HCT116 (cell line): ENCODE results near the gene TNFAIP2. TPM values are rescaled to one million over a fixed set of nuclear protein-coding genes. Genes with fewer than 3 reads are reported as not detected.

ENCODE experiments used
- ATAC-seq: fragments of 200-7000 bp; cut with Tn5 transposase; 2 replicates; pipeline ENCODE4 v1.9.1; 2020; ENCODE audit warnings: mild to moderate bottlenecking, moderate library complexity
- BruUV-seq: library from RNA; stranded (reverse); fragments of 400-500 nt; replicated peaks from 2 replicates; lab custom pipeline; 2021; lab: Mats Ljungman, UMichigan
- CTCF ChIA-PET: fragments of 300-600 bp; sonication (Branson Sonifier 250); formaldehyde crosslinking; loops from one replicate; lab custom pipeline; 2021; ENCODE audit warnings: antibody characterized with exemption; lab: Charles Lee
- POLR2A ChIA-PET: fragments of 300-600, 350-600 bp; sonication (Branson Sonifier 250); formaldehyde crosslinking; loops from one replicate; lab custom pipeline; 2021; ENCODE audit warnings: antibody characterized with exemption; lab: Charles Lee
- RAD21 ChIA-PET, 2 experiments: fragments of 300-600 bp; sonication (Branson Sonifier 250); formaldehyde crosslinking; loops; one replicate each; lab custom pipeline; 2023; ENCODE audit warnings: low total read pairs in 2 of 2; ENCODE audit not compliant: uncharacterized antibody in 2 of 2, unreplicated experiment in 2 of 2, low non-redundant PET in 1 of 2; lab: Charles Lee
- DNase-seq: peaks from one replicate; pipeline ENCODE4 v3.0.0-alpha.2; 2010; ENCODE audit warnings: low read depth, low spot score
- H2AFZ ChIP-seq: fragments of 200-600 bp; shearing (Covaris generic), sonication (generic); 2 replicates; pipeline ENCODE4 v1.6.1; 2017; ENCODE audit warnings: low read depth, mixed run types, mixed read lengths, antibody characterized with exemption, low read length; ENCODE audit not compliant: poor library complexity, severe bottlenecking
- H3K27ac ChIP-seq: 2 replicates; pipeline ENCODE4 v1.5.1; 2012; ENCODE audit warnings: low read depth, low read length
- H3K27me3 ChIP-seq: fragments of 200-600 bp; sonication (generic); 2 replicates; pipeline ENCODE4 v1.6.1; 2016; ENCODE audit warnings: mixed run types, low read length, mixed read lengths; ENCODE audit not compliant: insufficient read depth
- H3K36me3 ChIP-seq, 2 experiments: fragments of 200-500 bp in 1 of 2; fragments of 200-600 bp in 1 of 2; sonication (Bioruptor generic) in 1 of 2; sonication (generic) in 1 of 2; 2 replicates each; pipeline versions ENCODE4 v1.5.1 to v1.6.1; 2014 to 2016; ENCODE audit warnings: low read length in 2 of 2, inconsistent platforms in 1 of 2, mixed read lengths in 1 of 2, mixed run types in 1 of 2; ENCODE audit not compliant: insufficient read depth in 2 of 2, control insufficient read depth in 1 of 2
- H3K4me1 ChIP-seq, 2 experiments: fragments of 200-600 bp in 1 of 2; sonication (generic) in 1 of 2; 2 replicates each; pipeline versions ENCODE4 v1.5.1 to v1.6.1; 2012 to 2017; ENCODE audit warnings: low read length in 2 of 2, inconsistent platforms in 1 of 2, mild to moderate bottlenecking in 1 of 2, mixed read lengths in 1 of 2, mixed run types in 1 of 2, moderate library complexity in 1 of 2; ENCODE audit not compliant: insufficient read depth in 2 of 2, control insufficient read depth in 1 of 2
- H3K4me2 ChIP-seq: fragments of 200-600 bp; sonication (generic); 2 replicates; pipeline ENCODE4 v1.6.1; 2017; ENCODE audit warnings: mixed run types, low read length, mixed read lengths
- H3K4me3 ChIP-seq, 2 experiments: fragments of 200-600 bp in 1 of 2; sonication (generic) in 1 of 2; replicated peaks in 1 of 2; 2 replicates each; pipeline ENCODE4 v1.5.1; 2011 to 2016; ENCODE audit warnings: low read length in 2 of 2, control low read depth in 1 of 2, low read depth in 1 of 2, mild to moderate bottlenecking in 1 of 2, mixed read lengths in 1 of 2, mixed run types in 1 of 2
- H3K79me2 ChIP-seq: fragments of 200-600 bp; sonication (generic); 2 replicates; pipeline ENCODE4 v1.6.1; 2017; ENCODE audit warnings: mild to moderate bottlenecking, mixed run types, low read length, moderate library complexity, mixed read lengths; ENCODE audit not compliant: insufficient read depth
- H3K9ac ChIP-seq: fragments of 200-600 bp; sonication (generic); 2 replicates; pipeline ENCODE4 v1.6.1; 2016; ENCODE audit warnings: low read length, mixed read lengths
- H3K9me2 ChIP-seq: fragments of 200-600 bp; sonication (generic), shearing (Covaris generic); 2 replicates; pipeline ENCODE4 v1.6.1; 2017; ENCODE audit warnings: mixed run types, mild to moderate bottlenecking, moderate library complexity; ENCODE audit not compliant: insufficient read depth
- H3K9me3 ChIP-seq, 2 experiments: fragments of 200-500 bp in 1 of 2; fragments of 200-600 bp in 1 of 2; sonication (Bioruptor generic) in 1 of 2; sonication (generic) in 1 of 2; 2 replicates each; pipeline ENCODE4 v1.6.1; 2014 to 2017; ENCODE audit warnings: low read length in 2 of 2, mixed read lengths in 2 of 2, inconsistent platforms in 1 of 2, low read depth in 1 of 2, mild to moderate bottlenecking in 1 of 2, mixed run types in 1 of 2, moderate library complexity in 1 of 2; ENCODE audit not compliant: control insufficient read depth in 1 of 2, insufficient read depth in 1 of 2
- H4K20me1 ChIP-seq: fragments of 200-600 bp; sonication (generic), shearing (Covaris generic); 2 replicates; pipeline ENCODE4 v1.6.1; 2017; ENCODE audit warnings: mixed run types, mild to moderate bottlenecking, moderate library complexity; ENCODE audit not compliant: insufficient read depth
- ATF3 ChIP-seq: IDR thresholded peaks from 2 replicates; pipeline ENCODE4 v1.6.1; 2012
- CEBPB ChIP-seq: IDR thresholded peaks from 2 replicates; pipeline ENCODE4 v1.6.1; 2012; ENCODE audit warnings: low read depth
- EZH2 ChIP-seq: fragments of 200-600 bp; sonication (generic); IDR thresholded peaks from 2 replicates; pipeline ENCODE4 v1.6.1; 2017; ENCODE audit warnings: antibody characterized with exemption, mixed run types
- JUND ChIP-seq: IDR thresholded peaks from 2 replicates; pipeline ENCODE4 v1.6.1; 2012
- MAX ChIP-seq: IDR thresholded peaks from 2 replicates; pipeline ENCODE4 v1.6.1; 2012
- REST ChIP-seq: IDR thresholded peaks from 2 replicates; pipeline ENCODE4 v1.6.1; 2012; ENCODE audit warnings: low read depth
- SIN3A ChIP-seq: IDR thresholded peaks from 2 replicates; pipeline ENCODE4 v1.6.1; 2012; ENCODE audit warnings: low read depth
- SRF ChIP-seq: IDR thresholded peaks from 2 replicates; pipeline ENCODE4 v1.6.1; 2012; ENCODE audit warnings: low read depth
- ZBTB33 ChIP-seq: IDR thresholded peaks from 2 replicates; pipeline ENCODE4 v1.6.1; 2011; ENCODE audit warnings: mild to moderate bottlenecking, low read length, moderate library complexity; ENCODE audit not compliant: insufficient replicate concordance; ENCODE audit errors: extremely low read depth
- intact Hi-C: fragments of 100-400 bp; cut with micrococcal nuclease; formaldehyde crosslinking; loops from 2 replicates; pipeline ENCODE4 v1.10.0; 2022
- total RNA-seq: library from RNA; stranded (reverse); gene quantifications from one replicate; pipeline ENCODE4 v1.2.1, GENCODE V29; 2021; ENCODE audit not compliant: unreplicated experiment

The TNFAIP2 gene
- total RNA-seq, 1 experiment from 2014 or later: 74.8 TPM

- no peak for TF ChIP-seq REST
Measured at GRCh38 chr14:103113303-103113702, 10.0 kb upstream of the TNFAIP2 start (continued).

GRCh38 chr14:103113774-103114173, 9.5 kb upstream of the TNFAIP2 start:
- ChIA-PET RAD21 (no interaction called here), POLR2A (no interaction called here), CTCF (no interaction called here)
- Histone ChIP-seq H3K4me2 (no peak overlapping the region), H3K79me2 (no peaks in the 10 kb centered on the region), H2AFZ (no peak overlapping the region), H3K36me3 (no peaks in the 10 kb centered on the region), H3K4me3 (no peak overlapping the region), H3K27ac (no peak overlapping the region), H3K9ac (no peak overlapping the region), H4K20me1 (no peaks in the 10 kb centered on the region), H3K9me2 (no peaks in the 10 kb centered on the region), H3K9me3 (no peaks in the 10 kb centered on the region), H3K27me3 (no peaks in the 10 kb centered on the region), H3K4me1 (peaks cover 38 to 57% of the 10 kb centered on the region in 2 experiments)
- intact Hi-C loops: no loop called here
- ATAC-seq: no peak
- BruUV-seq: no TSS peak
- DNase-seq: no peak
- no peak for TF ChIP-seq ZBTB33
- no peak for TF ChIP-seq JUND
- no peak for TF ChIP-seq CEBPB
- no peak for TF ChIP-seq ATF3
- TF ChIP-seq MAX: no peak
- TF ChIP-seq REST: no peak
- no peak for TF ChIP-seq EZH2
- TF ChIP-seq SIN3A: no peak
- TF ChIP-seq SRF: no peak
